ENCODE data around the gene PIN1.

The PIN1 gene

GRCh38 chr19:9857076-9857721 is 22.1 kb downstream of the PIN1 start:
- no peak for DNase-seq (ENCODE audit: low read depth, low spot score)
- H3K27me3 ChIP-seq (ENCODE audit: control insufficient read depth, insufficient read depth, low read length) = no peaks in the 10 kb centered on the region
- H3K4me3 ChIP-seq (ENCODE audit: low read length) = no peak overlapping the region
- H3K4me1 ChIP-seq (ENCODE audit: control insufficient read depth, insufficient read depth, low read length) = no peaks in the 10 kb centered on the region
- no peaks in the 10 kb centered on the region for H3K9me3 ChIP-seq (ENCODE audit: control insufficient read depth, insufficient read depth, low read length)
- no peak overlapping the region for H3K27ac ChIP-seq (ENCODE audit: low read length)
- no CpG with 5 or more reads among the region's 13 CpGs for WGBS (ENCODE audit: insufficient coverage, insufficient read length)
- peaks cover 13% of the 10 kb centered on the region; the same call in 1 of the 2 replicates for H3K36me3 ChIP-seq (ENCODE audit: control insufficient read depth, insufficient read depth, low read length)

- peaks cover 13% of the 10 kb centered on the region; the same call in 1 of the 2 replicates for H3K36me3 ChIP-seq (ENCODE audit: control insufficient read depth, insufficient read depth, low read length)
- H3K27ac ChIP-seq (ENCODE audit: low read length) = no peak overlapping the region
- H3K9me3 ChIP-seq (ENCODE audit: control insufficient read depth, insufficient read depth, low read length) = no peaks in the 10 kb centered on the region
- no CpG with 5 or more reads among the region's 10 CpGs for WGBS (ENCODE audit: insufficient coverage, insufficient read length)
- no peak overlapping the region for H3K4me3 ChIP-seq (ENCODE audit: low read length)
- no peaks in the 10 kb centered on the region for H3K27me3 ChIP-seq (ENCODE audit: control insufficient read depth, insufficient read depth, low read length)
- DNase-seq (ENCODE audit: low read depth, low spot score) = no peak
- no peaks in the 10 kb centered on the region for H3K4me1 ChIP-seq (ENCODE audit: control insufficient read depth, insufficient read depth, low read length)
Measured at GRCh38 chr19:9857920-9858746, 23.0 kb downstream of the PIN1 start.

- Histone ChIP-seq H3K4me1 (ENCODE audit: control insufficient read depth, insufficient read depth, low read length) (no peaks in the 10 kb centered on the region), H3K9me3 (ENCODE audit: control insufficient read depth, insufficient read depth, low read length) (no peaks in the 10 kb centered on the region), H3K36me3 (ENCODE audit: control insufficient read depth, insufficient read depth, low read length) (peaks cover 13% of the 10 kb centered on the region; the same call in 1 of the 2 replicates), H3K27me3 (ENCODE audit: control insufficient read depth, insufficient read depth, low read length) (no peaks in the 10 kb centered on the region), H3K27ac (ENCODE audit: low read length) (no peak overlapping the region), H3K4me3 (ENCODE audit: low read length) (no peak overlapping the region)
- DNase-seq (ENCODE audit: low read depth, low spot score) = no peak
Measured at GRCh38 chr19:9858766-9859165, 23.6 kb downstream of the PIN1 start.

GRCh38 chr19:9860407-9860806 is 25.3 kb downstream of the PIN1 start:
- no CpG with 5 or more reads among the region's 8 CpGs for WGBS (ENCODE audit: insufficient coverage, insufficient read length)
- Histone ChIP-seq H3K27me3 (ENCODE audit: control insufficient read depth, insufficient read depth, low read length) (no peaks in the 10 kb centered on the region), H3K4me3 (ENCODE audit: low read length) (no peak overlapping the region), H3K36me3 (ENCODE audit: control insufficient read depth, insufficient read depth, low read length) (peaks cover 13% of the 10 kb centered on the region; the same call in 1 of the 2 replicates), H3K4me1 (ENCODE audit: control insufficient read depth, insufficient read depth, low read length) (no peaks in the 10 kb centered on the region), H3K27ac (ENCODE audit: low read length) (no peak overlapping the region), H3K9me3 (ENCODE audit: control insufficient read depth, insufficient read depth, low read length) (no peaks in the 10 kb centered on the region)
- DNase-seq (ENCODE audit: low read depth, low spot score) = no peak

- no CpG with 5 or more reads among the region's 1 CpG for WGBS (ENCODE audit: insufficient coverage, insufficient read length)
- Histone ChIP-seq H3K4me3 (ENCODE audit: low read length) (no peak overlapping the region), H3K36me3 (ENCODE audit: control insufficient read depth, insufficient read depth, low read length) (peaks cover 13% of the 10 kb centered on the region; the same call in 1 of the 2 replicates)
Measured at GRCh38 chr19:9861503-9861902, 26.4 kb downstream of the PIN1 start.

GRCh38 chr19:9862938-9863337 is 27.8 kb downstream of the PIN1 start:
- DNase-seq (ENCODE audit: low read depth, low spot score) = no peak
- Histone ChIP-seq H3K9me3 (ENCODE audit: control insufficient read depth, insufficient read depth, low read length) (no peaks in the 10 kb centered on the region), H3K36me3 (ENCODE audit: control insufficient read depth, insufficient read depth, low read length) (0 out of 2 replicates have a peak, but pooled peaks cover 2% of the 10 kb centered on the region), H3K4me3 (ENCODE audit: low read length) (no peak overlapping the region), H3K27ac (ENCODE audit: low read length) (no peak overlapping the region), H3K27me3 (ENCODE audit: control insufficient read depth, insufficient read depth, low read length) (no peaks in the 10 kb centered on the region), H3K4me1 (ENCODE audit: control insufficient read depth, insufficient read depth, low read length) (peaks cover 3% of the 10 kb centered on the region)
- no CpG with 5 or more reads among the region's 4 CpGs for WGBS (ENCODE audit: insufficient coverage, insufficient read length)

More at GRCh38 chr19:9861503-9861902, 26.4 kb downstream of the PIN1 start:
- Histone ChIP-seq H3K27ac (ENCODE audit: low read length) (no peak overlapping the region), H3K9me3 (ENCODE audit: control insufficient read depth, insufficient read depth, low read length) (no peaks in the 10 kb centered on the region), H3K4me1 (ENCODE audit: control insufficient read depth, insufficient read depth, low read length) (peaks cover 3% of the 10 kb centered on the region), H3K27me3 (ENCODE audit: control insufficient read depth, insufficient read depth, low read length) (no peaks in the 10 kb centered on the region)
- no peak for DNase-seq (ENCODE audit: low read depth, low spot score)

GRCh38 chr19:9863759-9864158 is 28.6 kb downstream of the PIN1 start:
- DNase-seq (ENCODE audit: low read depth, low spot score) = no peak
- H3K27ac ChIP-seq (ENCODE audit: low read length) = no peak overlapping the region
- no peak overlapping the region for H3K4me3 ChIP-seq (ENCODE audit: low read length)
- no CpG with 5 or more reads among the region's 5 CpGs for WGBS (ENCODE audit: insufficient coverage, insufficient read length)
- 0 out of 2 replicates have a peak, but pooled peaks cover 2% of the 10 kb centered on the region for H3K36me3 ChIP-seq (ENCODE audit: control insufficient read depth, insufficient read depth, low read length)
- H3K9me3 ChIP-seq (ENCODE audit: control insufficient read depth, insufficient read depth, low read length) = no peaks in the 10 kb centered on the region
- H3K4me1 ChIP-seq (ENCODE audit: control insufficient read depth, insufficient read depth, low read length) = peaks cover 3% of the 10 kb centered on the region
- H3K27me3 ChIP-seq (ENCODE audit: control insufficient read depth, insufficient read depth, low read length) = no peaks in the 10 kb centered on the region

GRCh38 chr19:9865732-9866501 is 30.8 kb downstream of the PIN1 start:
- no peaks in the 10 kb centered on the region for H3K36me3 ChIP-seq (ENCODE audit: control insufficient read depth, insufficient read depth, low read length)
- H3K27ac ChIP-seq (ENCODE audit: low read length) = no peak overlapping the region
- DNase-seq (ENCODE audit: low read depth, low spot score) = no peak
- H3K4me1 ChIP-seq (ENCODE audit: control insufficient read depth, insufficient read depth, low read length) = peaks cover 3% of the 10 kb centered on the region
- no CpG with 5 or more reads among the region's 16 CpGs for WGBS (ENCODE audit: insufficient coverage, insufficient read length)
- no peaks in the 10 kb centered on the region for H3K9me3 ChIP-seq (ENCODE audit: control insufficient read depth, insufficient read depth, low read length)
- no peak overlapping the region for H3K4me3 ChIP-seq (ENCODE audit: low read length)
- H3K27me3 ChIP-seq (ENCODE audit: control insufficient read depth, insufficient read depth, low read length) = no peaks in the 10 kb centered on the region

- Histone ChIP-seq H3K9me3 (ENCODE audit: control insufficient read depth, insufficient read depth, low read length) (no peaks in the 10 kb centered on the region), H3K4me3 (ENCODE audit: low read length) (no peak overlapping the region), H3K4me1 (ENCODE audit: control insufficient read depth, insufficient read depth, low read length) (peaks cover 3% of the 10 kb centered on the region), H3K27ac (ENCODE audit: low read length) (no peak overlapping the region), H3K27me3 (ENCODE audit: control insufficient read depth, insufficient read depth, low read length) (no peaks in the 10 kb centered on the region), H3K36me3 (ENCODE audit: control insufficient read depth, insufficient read depth, low read length) (no peaks in the 10 kb centered on the region)
- no peak for DNase-seq (ENCODE audit: low read depth, low spot score)
- no CpG with 5 or more reads among the region's 7 CpGs for WGBS (ENCODE audit: insufficient coverage, insufficient read length)
Measured at GRCh38 chr19:9868983-9869617, 34.0 kb downstream of the PIN1 start.
